ENCODE results near the gene GCNT1.

GCNT1 gene

DNA sequence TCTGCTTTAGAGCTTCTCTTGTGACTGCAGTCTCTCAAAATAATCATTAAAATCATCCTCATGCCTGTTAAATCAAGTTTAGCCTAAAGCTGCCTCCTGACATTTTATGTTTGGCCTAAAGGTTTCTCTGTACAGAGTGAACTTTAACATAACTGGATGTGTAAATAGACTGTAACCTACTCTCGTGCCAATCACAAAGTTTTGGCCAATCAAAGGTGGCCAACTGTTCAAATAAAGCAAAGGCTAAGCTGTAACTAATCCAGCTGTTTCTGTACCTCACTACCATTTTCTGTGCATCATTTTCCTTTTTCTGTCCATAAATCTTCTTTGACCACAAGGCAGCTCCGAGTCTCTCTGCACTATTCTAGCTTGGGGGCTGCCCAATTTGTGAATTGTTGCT, 86.2 kb downstream of the GCNT1 start:
- DNase-seq: no peak

DNA sequence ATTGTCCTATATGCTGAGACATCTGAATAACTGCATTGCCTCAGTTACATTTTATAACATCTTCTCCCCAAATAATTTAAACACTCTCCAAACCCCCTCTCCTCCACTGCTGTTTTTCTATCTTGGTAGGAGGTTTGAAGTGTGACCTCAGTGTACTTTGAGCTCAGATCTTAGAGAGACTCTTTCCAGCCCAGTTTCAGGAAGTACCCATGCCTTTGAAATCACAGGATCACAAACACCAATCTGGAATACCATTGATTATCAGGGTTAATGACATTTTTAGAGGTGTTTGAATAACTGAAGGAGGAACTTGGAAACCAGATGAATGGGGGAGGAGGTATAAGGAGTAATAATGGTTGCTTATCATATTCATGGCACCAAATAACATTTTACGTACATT, 93.2 kb downstream of the GCNT1 start:
- no peak for DNase-seq

DNA sequence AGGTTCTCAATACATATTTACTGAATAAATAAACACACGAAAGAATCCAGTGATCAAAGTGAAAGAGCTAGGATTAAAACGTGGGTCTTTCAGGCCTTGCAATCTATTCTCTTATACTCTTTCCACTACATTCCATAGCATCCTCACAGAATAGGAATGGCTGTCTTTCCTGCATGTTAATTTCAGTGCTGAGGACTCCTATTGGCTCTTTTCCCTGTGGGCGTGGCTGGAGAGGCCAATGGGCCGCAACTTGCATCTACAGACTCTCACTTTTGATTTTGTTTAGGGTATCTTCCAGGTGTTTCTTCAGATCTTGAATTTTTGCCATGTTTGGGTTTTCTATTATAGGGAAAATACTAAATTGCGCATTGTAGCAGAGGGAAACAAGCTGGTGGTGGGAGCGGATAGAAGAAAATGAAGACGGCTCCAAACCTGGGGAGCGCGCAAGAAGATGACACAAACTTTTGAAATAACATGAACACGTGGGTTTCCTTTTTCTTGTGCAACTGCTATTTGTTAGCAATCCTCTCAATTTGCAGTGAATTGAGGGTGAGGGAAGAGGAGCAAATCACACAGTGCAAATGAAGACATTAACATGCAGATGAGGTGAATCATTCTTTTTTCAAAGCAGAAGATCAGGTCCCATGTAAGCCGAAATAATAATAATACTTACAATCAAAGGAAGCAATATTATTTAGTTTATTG, 93.9 kb downstream of the GCNT1 start:
- no peak for DNase-seq

DNA sequence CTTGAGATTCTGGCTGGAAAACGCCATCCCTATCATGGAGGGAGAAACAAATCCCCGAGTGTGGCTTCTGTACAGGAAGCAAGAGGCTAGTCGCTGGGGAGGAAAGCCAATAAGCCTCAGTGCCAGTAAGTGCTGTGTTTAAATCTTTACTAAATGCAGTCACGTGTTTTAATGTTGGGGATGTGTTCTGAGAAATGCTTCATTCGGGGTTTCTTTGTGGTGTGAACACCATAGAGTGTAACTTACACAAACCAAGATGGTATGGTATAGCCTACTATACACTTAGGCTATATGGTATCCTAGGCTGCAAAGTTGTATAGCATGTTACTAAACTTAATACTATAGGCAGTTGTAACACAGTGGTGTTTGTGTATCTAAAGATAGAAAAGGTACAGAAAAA, 94.7 kb downstream of the GCNT1 start:
- no peak for DNase-seq

Data from fibroblast of skin of right biceps (primary cell).